Upper lobe of left lung (tissue), 6 donors: ENCODE measurements around the gene NOL3. TPM values are rescaled to one million over a fixed set of nuclear protein-coding genes. Genes with fewer than 3 reads are reported as not detected.

Experiments used
- ATAC-seq, 2 donors: fragments of 200-7000 bp; cut with Tn5 transposase; one replicate each; pipeline ENCODE4 v1.9.1; 2022; ENCODE audit warnings: mild to moderate bottlenecking in 2 of 2, moderate library complexity in 2 of 2; ENCODE audit not compliant: low FRiP score in 2 of 2
- DNase-seq, 2 donors: peaks; one replicate each; pipeline ENCODE4 v3.0.0-alpha.2; 2019 to 2020
- H3K27ac ChIP-seq, 4 donors: fragments of 200-600 bp; sonication (generic); one replicate each; pipeline ENCODE4 v1.5.1; 2016 to 2019
- H3K27me3 ChIP-seq, 4 donors: fragments of 200-600 bp; sonication (generic); one replicate each; pipeline ENCODE4 v1.5.1; 2017 to 2019
- H3K36me3 ChIP-seq, 4 donors: fragments of 200-600 bp; sonication (generic); one replicate each; pipeline ENCODE4 v1.5.1; 2016 to 2019
- H3K4me1 ChIP-seq, 4 donors: fragments of 200-600 bp; sonication (generic); one replicate each; pipeline ENCODE4 v1.5.1; 2018 to 2019
- H3K4me3 ChIP-seq, 4 donors: fragments of 200-600 bp; sonication (generic); one replicate each; pipeline ENCODE4 v1.5.1; 2017 to 2019; ENCODE audit warnings: mild to moderate bottlenecking in 2 of 4, moderate library complexity in 1 of 4
- H3K9me3 ChIP-seq, 4 donors: fragments of 200-600 bp; sonication (generic); one replicate each; pipeline ENCODE4 v1.5.1; 2018 to 2019
- EP300 ChIP-seq, 4 donors: sonication (generic); formaldehyde crosslinking; IDR thresholded peaks; one replicate each; pipeline ENCODE4 v1.5.1; 2017; ENCODE audit warnings: antibody characterized with exemption in 4 of 4, control low read depth in 2 of 4
- POLR2A ChIP-seq, 4 donors: fragments of 450-650 bp; IDR thresholded peaks; one replicate each; pipeline ENCODE4 v1.5.1; 2016 to 2017; ENCODE audit warnings: antibody characterized with exemption in 4 of 4, mild to moderate bottlenecking in 2 of 4
- POLR2AphosphoS5 ChIP-seq, 2 donors: sonication (generic); formaldehyde crosslinking; IDR thresholded peaks; one replicate each; pipeline ENCODE4 v1.5.1; 2017; ENCODE audit warnings: antibody characterized with exemption in 2 of 2
- WGBS, 2 donors: methylation state at CpG; one replicate each; pipeline ENCODE4 v1.1.5; 2017 to 2018; 5-methylcytosine and 5-hydroxymethylcytosine counted together
- total RNA-seq, 6 donors: library from RNA; depleted of rRNA in 4 of 6; stranded (reverse); fragments of >200 nt in 4 of 6; gene quantifications; one replicate each; pipeline versions ENCODE4 v1.1.0 to v1.2.1, GENCODE V29; 2016 to 2021
- TF ChIP-seq, protein P1 (sequence below), 6 experiments: fragments of 450-650 bp in 4 of 6; fragments of 200-600 bp in 2 of 6; sonication (generic) in 2 of 6; IDR thresholded peaks; one replicate each; pipeline ENCODE4 v1.5.1; 2016 to 2019; ENCODE audit warnings: antibody characterized with exemption in 6 of 6
- donor health status: DM: no; HTN: no; CAD: no; lungs with moderate emphysema.
- donor health status: DM: no; HTN: yes; CAD: no; lungs with severe emphysema.

Gene NOL3
- total RNA-seq, 6 donors from 2014 or later: 36.5 to 135 (median 58.0) TPM

GRCh38 chr16:67166110-67166547 lies 4.2 kb upstream of the NOL3 start:
- Histone ChIP-seq H3K4me1 (peaks cover 57 to 69% (median 64%) of the 10 kb centered on the region in 4 donors), H3K27ac (no peak overlapping the region), H3K4me3 (no peak overlapping the region), H3K36me3 (no peaks in the 10 kb centered on the region), H3K27me3 (peaks cover 0 to 34% (median 10%) of the 10 kb centered on the region in 4 donors), H3K9me3 (no peaks in the 10 kb centered on the region)
- no peak for ATAC-seq
- 36 to 47% methylated on average over 15 to 18 of the region's 18 CpGs for WGBS, 2 donors
- no peak for DNase-seq
- TF ChIP-seq, protein P1, sequence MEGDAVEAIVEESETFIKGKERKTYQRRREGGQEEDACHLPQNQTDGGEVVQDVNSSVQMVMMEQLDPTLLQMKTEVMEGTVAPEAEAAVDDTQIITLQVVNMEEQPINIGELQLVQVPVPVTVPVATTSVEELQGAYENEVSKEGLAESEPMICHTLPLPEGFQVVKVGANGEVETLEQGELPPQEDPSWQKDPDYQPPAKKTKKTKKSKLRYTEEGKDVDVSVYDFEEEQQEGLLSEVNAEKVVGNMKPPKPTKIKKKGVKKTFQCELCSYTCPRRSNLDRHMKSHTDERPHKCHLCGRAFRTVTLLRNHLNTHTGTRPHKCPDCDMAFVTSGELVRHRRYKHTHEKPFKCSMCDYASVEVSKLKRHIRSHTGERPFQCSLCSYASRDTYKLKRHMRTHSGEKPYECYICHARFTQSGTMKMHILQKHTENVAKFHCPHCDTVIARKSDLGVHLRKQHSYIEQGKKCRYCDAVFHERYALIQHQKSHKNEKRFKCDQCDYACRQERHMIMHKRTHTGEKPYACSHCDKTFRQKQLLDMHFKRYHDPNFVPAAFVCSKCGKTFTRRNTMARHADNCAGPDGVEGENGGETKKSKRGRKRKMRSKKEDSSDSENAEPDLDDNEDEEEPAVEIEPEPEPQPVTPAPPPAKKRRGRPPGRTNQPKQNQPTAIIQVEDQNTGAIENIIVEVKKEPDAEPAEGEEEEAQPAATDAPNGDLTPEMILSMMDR (IDR thresholded peaks at IDR 0.05): no peak
- TF ChIP-seq POLR2AphosphoS5 (IDR thresholded peaks at IDR 0.05) (no peak), POLR2A (IDR thresholded peaks at IDR 0.05) (no peak), EP300 (IDR thresholded peaks at IDR 0.05) (no peak)

DNA sequence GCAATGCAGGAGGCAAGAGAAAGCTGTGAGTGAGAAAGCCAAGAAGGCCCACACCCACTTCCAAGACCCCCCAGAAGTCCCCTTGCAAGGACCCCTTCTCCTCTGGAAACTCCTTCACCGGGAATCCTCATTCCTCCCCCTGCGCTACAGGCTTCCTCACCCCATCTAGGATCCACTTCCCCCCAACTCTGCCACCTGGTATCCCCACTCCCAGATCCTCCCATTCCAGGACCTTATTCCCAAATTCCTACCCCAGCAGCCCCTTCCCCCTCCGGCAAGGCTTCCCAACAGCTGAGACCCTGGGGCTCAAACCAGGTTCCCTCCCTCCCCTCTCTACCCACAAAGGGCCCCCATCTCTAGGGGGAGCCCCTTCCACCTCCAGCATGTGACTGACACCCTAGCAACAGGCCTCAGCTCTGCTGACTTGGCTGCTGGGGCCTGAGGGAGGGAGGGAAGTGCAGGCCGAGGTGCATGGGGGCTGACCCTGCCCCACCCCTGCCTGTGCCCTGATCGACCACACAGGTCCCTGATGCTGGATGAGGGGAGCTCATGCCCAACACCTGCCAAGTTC lies 3.7 kb upstream of the NOL3 start:
- Histone ChIP-seq H3K27me3 (peaks cover 0 to 34% (median 10%) of the 10 kb centered on the region in 4 donors), H3K27ac (no peak overlapping the region), H3K9me3 (no peaks in the 10 kb centered on the region), H3K4me3 (no peak overlapping the region), H3K4me1 (peaks cover 55 to 69% (median 64%) of the 10 kb centered on the region in 4 donors), H3K36me3 (no peaks in the 10 kb centered on the region)
- ATAC-seq: no peak
- DNase-seq: no peak
- TF ChIP-seq POLR2A (IDR thresholded peaks at IDR 0.05) (no peak), EP300 (IDR thresholded peaks at IDR 0.05) (no peak), POLR2AphosphoS5 (IDR thresholded peaks at IDR 0.05) (no peak)
- TF ChIP-seq, protein P1 (IDR thresholded peaks at IDR 0.05): no peak
- 90 to 96% methylated on average over 3 to 5 of the region's 5 CpGs for WGBS, 2 donors

- DNase-seq (peak in 1 of 2 donors; percentile 59), ATAC-seq (no peak)
- Histone ChIP-seq H3K27ac (no peak overlapping the region), H3K36me3 (no peaks in the 10 kb centered on the region), H3K4me3 (no peak overlapping the region), H3K4me1 (peaks cover 47 to 69% (median 66%) of the 10 kb centered on the region in 4 donors), H3K9me3 (no peaks in the 10 kb centered on the region), H3K27me3 (peaks cover 0 to 33% (median 10%) of the 10 kb centered on the region in 4 donors)
- TF ChIP-seq POLR2A (IDR thresholded peaks at IDR 0.05): no peak
- WGBS, 2 donors: 78 to 95% methylated on average over 5 to 7 of the region's 7 CpGs
Measured at GRCh38 chr16:67167588-67167987, 2.8 kb upstream of the NOL3 start.

DNA sequence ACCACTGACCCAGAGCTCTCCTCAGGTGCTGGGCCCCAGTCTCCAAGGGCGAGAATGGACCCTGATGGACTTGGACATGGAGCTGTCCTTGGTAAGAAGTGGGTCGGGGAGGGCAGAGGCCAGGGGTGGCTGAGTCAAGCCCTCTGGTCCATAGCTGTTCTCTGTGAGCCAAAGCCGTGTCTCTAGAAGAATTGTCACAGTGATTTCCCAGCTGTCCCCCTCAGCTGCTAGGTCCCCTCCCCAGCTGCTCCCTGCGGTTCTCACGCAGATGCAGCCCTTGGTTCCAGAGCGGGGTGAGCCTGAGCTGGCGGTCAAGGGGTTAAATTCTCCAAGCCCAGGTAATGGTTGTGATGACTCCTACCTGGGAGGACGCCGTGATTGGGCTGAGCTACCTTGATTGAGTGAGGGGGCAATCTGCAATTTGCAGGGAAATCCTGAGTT lies 1.3 kb upstream of the NOL3 start:
- H3K9me3 ChIP-seq: no peaks in the 10 kb centered on the region
- ATAC-seq (no peak), DNase-seq (no peak)
- no peak overlapping the region for H3K4me3 ChIP-seq
- no peak for TF ChIP-seq POLR2AphosphoS5 (IDR thresholded peaks at IDR 0.05)
- WGBS, 2 donors: 65 to 70% methylated on average over 6 to 8 of the region's 9 CpGs
- H3K27me3 ChIP-seq: peaks cover 0 to 24% (median 9%) of the 10 kb centered on the region in 4 donors
- H3K4me1 ChIP-seq: peaks cover 44 to 67% (median 64%) of the 10 kb centered on the region in 4 donors
- H3K36me3 ChIP-seq: no peaks in the 10 kb centered on the region
- H3K27ac ChIP-seq: peak overlapping the region in 3 of 4 donors; percentile 87 to 96 (median 96)

- ATAC-seq (no peak), DNase-seq (peak in 1 of 2 donors; percentile 52)
- Histone ChIP-seq H3K4me1 (peaks cover 44 to 67% (median 64%) of the 10 kb centered on the region in 4 donors), H3K4me3 (peak overlapping the region in 3 of 4 donors; percentile 42 to 57 (median 52)), H3K27me3 (peaks cover 0 to 24% (median 8%) of the 10 kb centered on the region in 4 donors), H3K36me3 (no peaks in the 10 kb centered on the region), H3K27ac (peak overlapping the region; percentile 87 to 96 (median 93)), H3K9me3 (no peaks in the 10 kb centered on the region)
- TF ChIP-seq POLR2AphosphoS5 (IDR thresholded peaks at IDR 0.05): no peak
- TF ChIP-seq, protein P1 (IDR thresholded peaks at IDR 0.05): peak in 4 of 6 experiments; percentile 4 to 53 (median 30)
- WGBS, 2 donors: 8 to 13% methylated on average over 19 to 24 of the region's 24 CpGs
Measured at GRCh38 chr16:67169642-67170167, 633 bp upstream of the NOL3 start.
